GM19463 (cell line): Measurements from ENCODE around the gene CLEC16A.
A peak's percentile ranks its signal among the peaks of the same experiment; 100 is the strongest.
"Not testable (repeated sequence)": the region's sequence is repeated elsewhere in the genome, so short reads cannot be mapped to it uniquely, and the experiment has no call there.

Experiments
- ATAC-seq: cut with Tn5 transposase; IDR thresholded peaks from one replicate; pipeline ENCODE4 v1.9.1; 2021; ENCODE audit warnings: mild to moderate bottlenecking, moderate library complexity; ENCODE audit not compliant: unreplicated experiment

CLEC16A gene

GRCh38 chr16:11205754-11206581 lies 261.6 kb downstream of the CLEC16A start:
- ATAC-seq = no peak

GRCh38 chr16:11207646-11208045 lies 263.3 kb downstream of the CLEC16A start:
- no peak for ATAC-seq

GRCh38 chr16:11208916-11209665 lies 264.7 kb downstream of the CLEC16A start:
- no peak for ATAC-seq

GRCh38 chr16:11210260-11210659 lies 265.9 kb downstream of the CLEC16A start:
- no peak for ATAC-seq

GRCh38 chr16:11211061-11211976 lies 267.0 kb downstream of the CLEC16A start:
- ATAC-seq = no peak

GRCh38 chr16:11211977-11212797 lies 267.8 kb downstream of the CLEC16A start:
- no peak for ATAC-seq

- ATAC-seq = peak; percentile 58
These were observed 268.4 kb downstream of the CLEC16A start for GRCh38 chr16:11212798-11213196.

GRCh38 chr16:11213373-11213772 lies 269.0 kb downstream of the CLEC16A start:
- no peak for ATAC-seq

GRCh38 chr16:11213799-11214198 lies 269.4 kb downstream of the CLEC16A start:
- no peak for ATAC-seq

GRCh38 chr16:11215935-11216556 lies 271.7 kb downstream of the CLEC16A start:
- no peak for ATAC-seq

- no peak for ATAC-seq
These were observed 273.6 kb downstream of the CLEC16A start for GRCh38 chr16:11217651-11218603.

- ATAC-seq = no peak
These were observed 274.2 kb downstream of the CLEC16A start for GRCh38 chr16:11218604-11218962.

- ATAC-seq = no peak
These were observed 274.8 kb downstream of the CLEC16A start for GRCh38 chr16:11219178-11219577.

GRCh38 chr16:11220507-11220906 lies 276.1 kb downstream of the CLEC16A start:
- not testable (repeated sequence) for ATAC-seq

- ATAC-seq = peak; percentile 48
These were observed 279.9 kb downstream of the CLEC16A start for GRCh38 chr16:11224096-11224893.

- ATAC-seq = peak; percentile 78
These were observed 280.7 kb downstream of the CLEC16A start for GRCh38 chr16:11224894-11225676.
